ENCODE measurements around the gene DNAJC11.

DNA sequence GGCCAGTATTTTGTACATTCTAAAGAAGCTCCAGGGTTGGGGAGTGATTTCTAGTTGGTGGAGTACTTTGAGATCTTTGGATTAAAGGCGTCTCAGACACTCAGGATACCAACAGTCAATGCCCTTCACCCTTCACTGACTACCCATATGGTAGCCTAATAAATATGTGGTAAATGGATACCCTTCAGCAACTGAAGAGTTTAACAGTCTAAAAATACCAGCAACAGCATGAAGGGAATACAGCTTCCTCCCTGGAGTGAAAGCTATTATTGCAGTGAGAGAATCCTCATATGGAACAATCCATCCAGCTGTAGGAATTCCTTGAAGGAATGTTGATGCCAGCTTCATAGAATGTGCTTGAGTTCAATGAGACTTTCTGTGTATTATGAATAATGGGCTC lies 26.8 kb downstream of the DNAJC11 start:
- TF ChIP-seq, protein P1, sequence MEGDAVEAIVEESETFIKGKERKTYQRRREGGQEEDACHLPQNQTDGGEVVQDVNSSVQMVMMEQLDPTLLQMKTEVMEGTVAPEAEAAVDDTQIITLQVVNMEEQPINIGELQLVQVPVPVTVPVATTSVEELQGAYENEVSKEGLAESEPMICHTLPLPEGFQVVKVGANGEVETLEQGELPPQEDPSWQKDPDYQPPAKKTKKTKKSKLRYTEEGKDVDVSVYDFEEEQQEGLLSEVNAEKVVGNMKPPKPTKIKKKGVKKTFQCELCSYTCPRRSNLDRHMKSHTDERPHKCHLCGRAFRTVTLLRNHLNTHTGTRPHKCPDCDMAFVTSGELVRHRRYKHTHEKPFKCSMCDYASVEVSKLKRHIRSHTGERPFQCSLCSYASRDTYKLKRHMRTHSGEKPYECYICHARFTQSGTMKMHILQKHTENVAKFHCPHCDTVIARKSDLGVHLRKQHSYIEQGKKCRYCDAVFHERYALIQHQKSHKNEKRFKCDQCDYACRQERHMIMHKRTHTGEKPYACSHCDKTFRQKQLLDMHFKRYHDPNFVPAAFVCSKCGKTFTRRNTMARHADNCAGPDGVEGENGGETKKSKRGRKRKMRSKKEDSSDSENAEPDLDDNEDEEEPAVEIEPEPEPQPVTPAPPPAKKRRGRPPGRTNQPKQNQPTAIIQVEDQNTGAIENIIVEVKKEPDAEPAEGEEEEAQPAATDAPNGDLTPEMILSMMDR (IDR thresholded peaks at IDR 0.05), result no peak
- TF ChIP-seq POLR2AphosphoS5 (IDR thresholded peaks at IDR 0.05; ENCODE audit: low read depth, low read length), result no peak
- TF ChIP-seq, protein P2, sequence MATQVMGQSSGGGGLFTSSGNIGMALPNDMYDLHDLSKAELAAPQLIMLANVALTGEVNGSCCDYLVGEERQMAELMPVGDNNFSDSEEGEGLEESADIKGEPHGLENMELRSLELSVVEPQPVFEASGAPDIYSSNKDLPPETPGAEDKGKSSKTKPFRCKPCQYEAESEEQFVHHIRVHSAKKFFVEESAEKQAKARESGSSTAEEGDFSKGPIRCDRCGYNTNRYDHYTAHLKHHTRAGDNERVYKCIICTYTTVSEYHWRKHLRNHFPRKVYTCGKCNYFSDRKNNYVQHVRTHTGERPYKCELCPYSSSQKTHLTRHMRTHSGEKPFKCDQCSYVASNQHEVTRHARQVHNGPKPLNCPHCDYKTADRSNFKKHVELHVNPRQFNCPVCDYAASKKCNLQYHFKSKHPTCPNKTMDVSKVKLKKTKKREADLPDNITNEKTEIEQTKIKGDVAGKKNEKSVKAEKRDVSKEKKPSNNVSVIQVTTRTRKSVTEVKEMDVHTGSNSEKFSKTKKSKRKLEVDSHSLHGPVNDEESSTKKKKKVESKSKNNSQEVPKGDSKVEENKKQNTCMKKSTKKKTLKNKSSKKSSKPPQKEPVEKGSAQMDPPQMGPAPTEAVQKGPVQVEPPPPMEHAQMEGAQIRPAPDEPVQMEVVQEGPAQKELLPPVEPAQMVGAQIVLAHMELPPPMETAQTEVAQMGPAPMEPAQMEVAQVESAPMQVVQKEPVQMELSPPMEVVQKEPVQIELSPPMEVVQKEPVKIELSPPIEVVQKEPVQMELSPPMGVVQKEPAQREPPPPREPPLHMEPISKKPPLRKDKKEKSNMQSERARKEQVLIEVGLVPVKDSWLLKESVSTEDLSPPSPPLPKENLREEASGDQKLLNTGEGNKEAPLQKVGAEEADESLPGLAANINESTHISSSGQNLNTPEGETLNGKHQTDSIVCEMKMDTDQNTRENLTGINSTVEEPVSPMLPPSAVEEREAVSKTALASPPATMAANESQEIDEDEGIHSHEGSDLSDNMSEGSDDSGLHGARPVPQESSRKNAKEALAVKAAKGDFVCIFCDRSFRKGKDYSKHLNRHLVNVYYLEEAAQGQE (IDR thresholded peaks at IDR 0.05; ENCODE audit: insufficient read depth in 1 of 2, low read depth in 2 of 2, low read length in 1 of 2), result no peak

Measured in Panc1 (cell line).